Measurements from ENCODE around the gene ASPSCR1.

The ASPSCR1 gene

GRCh38 chr17:81934098-81934757 lies 43.2 kb upstream of the ASPSCR1 start:
- TF ChIP-seq MYC (IDR thresholded peaks at IDR 0.05; ENCODE audit: low read depth, low read length) (no peak), CTCF (IDR thresholded peaks at IDR 0.05; ENCODE audit: low read depth, low read length) (no peak), POLR2A (IDR thresholded peaks at IDR 0.05; ENCODE audit: extremely low read depth, insufficient read length) (no peak), MAX (IDR thresholded peaks at IDR 0.05; ENCODE audit: low read depth, low read length) (no peak)
- no peak for DNase-seq (ENCODE audit: low read depth)

GRCh38 chr17:81934850-81935708 lies 42.4 kb upstream of the ASPSCR1 start:
- DNase-seq (ENCODE audit: low read depth), result no peak
- H3K4me3 ChIP-seq (ENCODE audit: low read depth, low read length), result no peak overlapping the region
- no peak for TF ChIP-seq CTCF (IDR thresholded peaks at IDR 0.05; ENCODE audit: low read depth, low read length)
- no peak for TF ChIP-seq MYC (IDR thresholded peaks at IDR 0.05; ENCODE audit: low read depth, low read length)

More at GRCh38 chr17:81934098-81934757, 43.2 kb upstream of the ASPSCR1 start:
- no peak overlapping the region for H3K4me3 ChIP-seq (ENCODE audit: low read depth, low read length)

- H3K4me3 ChIP-seq (ENCODE audit: low read depth, low read length), result no peak overlapping the region
- no peak for DNase-seq (ENCODE audit: low read depth)
- no peak for TF ChIP-seq MYC (IDR thresholded peaks at IDR 0.05; ENCODE audit: low read depth, low read length)
Observed at GRCh38 chr17:81935709-81936084, 41.7 kb upstream of the ASPSCR1 start.

GRCh38 chr17:81939218-81939617 lies 38.2 kb upstream of the ASPSCR1 start:
- TF ChIP-seq CTCF (IDR thresholded peaks at IDR 0.05; ENCODE audit: low read depth, low read length) (no peak), MAX (IDR thresholded peaks at IDR 0.05; ENCODE audit: low read depth, low read length) (no peak), MYC (IDR thresholded peaks at IDR 0.05; ENCODE audit: low read depth, low read length) (no peak), POLR2A (IDR thresholded peaks at IDR 0.05; ENCODE audit: extremely low read depth, insufficient read length) (no peak)
- no peak for DNase-seq (ENCODE audit: low read depth)

GRCh38 chr17:81939881-81940385 lies 37.5 kb upstream of the ASPSCR1 start:
- no peak overlapping the region for H3K4me3 ChIP-seq (ENCODE audit: low read depth, low read length)
- no peak for TF ChIP-seq CTCF (IDR thresholded peaks at IDR 0.05; ENCODE audit: low read depth, low read length)
- no peak for TF ChIP-seq MYC (IDR thresholded peaks at IDR 0.05; ENCODE audit: low read depth, low read length)
- TF ChIP-seq POLR2A (IDR thresholded peaks at IDR 0.05; ENCODE audit: extremely low read depth, insufficient read length), result no peak
- no peak for TF ChIP-seq MAX (IDR thresholded peaks at IDR 0.05; ENCODE audit: low read depth, low read length)
- DNase-seq (ENCODE audit: low read depth), result no peak

More at GRCh38 chr17:81939218-81939617, 38.2 kb upstream of the ASPSCR1 start:
- no peak overlapping the region for H3K4me3 ChIP-seq (ENCODE audit: low read depth, low read length)
